Peyer's patch (tissue), 4 donors: ENCODE results near the gene GRAMD4. TPM values are rescaled to one million over a fixed set of nuclear protein-coding genes. Genes with fewer than 3 reads are reported as not detected.
"Not testable (repeated sequence)": the region's sequence is repeated elsewhere in the genome, so short reads cannot be mapped to it uniquely, and the experiment has no call there.

ENCODE experiments used
- DNase-seq, 3 donors: peaks; one replicate each; pipeline ENCODE4 v3.0.0-alpha.2; 2017 to 2019
- H3K27ac ChIP-seq, 4 donors: fragments of 200-600 bp; sonication (generic); one replicate each; pipeline ENCODE4 v1.5.1; 2016 to 2019
- H3K27me3 ChIP-seq, 2 donors: fragments of 200-600 bp; sonication (generic); one replicate each; pipeline ENCODE4 v1.5.1; 2019
- H3K36me3 ChIP-seq, 3 donors: fragments of 200-600 bp; sonication (generic); one replicate each; pipeline ENCODE4 v1.5.1; 2016 to 2019
- H3K4me1 ChIP-seq, 4 donors: fragments of 200-600 bp; sonication (generic); one replicate each; pipeline ENCODE4 v1.5.1; 2016 to 2019
- H3K4me3 ChIP-seq, 4 donors: fragments of 200-600 bp; sonication (generic); 1 replicate in 3 of 4; 2 replicates in 1 of 4; pipeline ENCODE4 v1.5.1; 2016 to 2019; ENCODE audit warnings: mild to moderate bottlenecking in 1 of 4
- H3K9me3 ChIP-seq, 4 donors: fragments of 200-600 bp; sonication (generic); one replicate each; pipeline ENCODE4 v1.5.1; 2016 to 2019; ENCODE audit warnings: mild to moderate bottlenecking in 1 of 4
- POLR2A ChIP-seq, 2 donors: fragments of 450-650 bp; IDR thresholded peaks; one replicate each; pipeline ENCODE4 v1.5.1; 2017; ENCODE audit warnings: antibody characterized with exemption in 2 of 2, mild to moderate bottlenecking in 2 of 2, moderate library complexity in 2 of 2
- total RNA-seq, 4 donors: library from RNA; depleted of rRNA; stranded (reverse); fragments of >200 nt; gene quantifications; one replicate each; pipeline ENCODE4 v1.1.0, GENCODE V29; 2016
- TF ChIP-seq, protein P1 (sequence below), 6 experiments: fragments of 450-650 bp in 4 of 6; fragments of 200-600 bp in 2 of 6; sonication (generic) in 1 of 6; IDR thresholded peaks; one replicate each; pipeline ENCODE4 v1.5.1; 2017 to 2019; ENCODE audit warnings: antibody characterized with exemption in 6 of 6, mild to moderate bottlenecking in 3 of 6, moderate library complexity in 1 of 6

The GRAMD4 gene
- total RNA-seq, 4 donors from 2014 or later: 98.2 to 428 (median 422) TPM

DNA sequence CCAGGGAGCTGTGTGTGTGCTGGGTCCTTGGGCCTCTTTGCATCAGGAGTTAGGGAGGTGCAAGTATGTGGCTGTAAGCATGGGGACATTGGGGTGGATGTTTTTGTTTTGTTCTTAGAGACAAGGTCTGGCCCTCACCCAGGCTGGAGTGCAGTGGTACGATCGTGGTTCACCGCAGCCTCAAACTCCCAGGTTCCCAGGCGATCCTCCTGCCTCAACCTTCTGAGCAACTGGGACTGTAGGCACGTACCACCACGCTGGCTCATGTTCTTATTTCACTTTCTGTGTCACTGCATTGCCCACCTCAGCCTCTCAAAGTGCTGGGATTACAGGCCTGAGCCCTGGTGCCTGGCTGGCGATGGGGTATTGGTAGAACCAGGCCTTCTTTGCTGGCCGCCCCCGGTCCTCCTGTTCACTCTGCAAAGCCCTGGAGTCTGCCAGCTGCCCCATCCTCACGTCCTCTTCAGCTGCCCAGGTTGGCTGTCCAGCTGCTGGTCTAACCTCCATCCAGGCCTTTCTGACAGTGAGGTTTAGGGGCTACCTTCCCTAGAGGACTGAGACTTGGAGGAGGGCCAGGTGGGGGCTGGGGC lies 851 bp upstream of the GRAMD4 start:
- H3K4me3 ChIP-seq: no peak overlapping the region
- H3K27ac ChIP-seq: peak overlapping the region; percentile 27 to 63 (median 42)
- H3K4me1 ChIP-seq: peaks cover 0 to 41% (median 0%) of the 10 kb centered on the region in 4 donors
- H3K9me3 ChIP-seq: no peaks in the 10 kb centered on the region
- TF ChIP-seq, protein P1, sequence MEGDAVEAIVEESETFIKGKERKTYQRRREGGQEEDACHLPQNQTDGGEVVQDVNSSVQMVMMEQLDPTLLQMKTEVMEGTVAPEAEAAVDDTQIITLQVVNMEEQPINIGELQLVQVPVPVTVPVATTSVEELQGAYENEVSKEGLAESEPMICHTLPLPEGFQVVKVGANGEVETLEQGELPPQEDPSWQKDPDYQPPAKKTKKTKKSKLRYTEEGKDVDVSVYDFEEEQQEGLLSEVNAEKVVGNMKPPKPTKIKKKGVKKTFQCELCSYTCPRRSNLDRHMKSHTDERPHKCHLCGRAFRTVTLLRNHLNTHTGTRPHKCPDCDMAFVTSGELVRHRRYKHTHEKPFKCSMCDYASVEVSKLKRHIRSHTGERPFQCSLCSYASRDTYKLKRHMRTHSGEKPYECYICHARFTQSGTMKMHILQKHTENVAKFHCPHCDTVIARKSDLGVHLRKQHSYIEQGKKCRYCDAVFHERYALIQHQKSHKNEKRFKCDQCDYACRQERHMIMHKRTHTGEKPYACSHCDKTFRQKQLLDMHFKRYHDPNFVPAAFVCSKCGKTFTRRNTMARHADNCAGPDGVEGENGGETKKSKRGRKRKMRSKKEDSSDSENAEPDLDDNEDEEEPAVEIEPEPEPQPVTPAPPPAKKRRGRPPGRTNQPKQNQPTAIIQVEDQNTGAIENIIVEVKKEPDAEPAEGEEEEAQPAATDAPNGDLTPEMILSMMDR (IDR thresholded peaks at IDR 0.05): no peak
- no peak for TF ChIP-seq POLR2A (IDR thresholded peaks at IDR 0.05)
- no peak for DNase-seq
- H3K36me3 ChIP-seq: no peaks in the 10 kb centered on the region
- no peaks in the 10 kb centered on the region for H3K27me3 ChIP-seq

DNA sequence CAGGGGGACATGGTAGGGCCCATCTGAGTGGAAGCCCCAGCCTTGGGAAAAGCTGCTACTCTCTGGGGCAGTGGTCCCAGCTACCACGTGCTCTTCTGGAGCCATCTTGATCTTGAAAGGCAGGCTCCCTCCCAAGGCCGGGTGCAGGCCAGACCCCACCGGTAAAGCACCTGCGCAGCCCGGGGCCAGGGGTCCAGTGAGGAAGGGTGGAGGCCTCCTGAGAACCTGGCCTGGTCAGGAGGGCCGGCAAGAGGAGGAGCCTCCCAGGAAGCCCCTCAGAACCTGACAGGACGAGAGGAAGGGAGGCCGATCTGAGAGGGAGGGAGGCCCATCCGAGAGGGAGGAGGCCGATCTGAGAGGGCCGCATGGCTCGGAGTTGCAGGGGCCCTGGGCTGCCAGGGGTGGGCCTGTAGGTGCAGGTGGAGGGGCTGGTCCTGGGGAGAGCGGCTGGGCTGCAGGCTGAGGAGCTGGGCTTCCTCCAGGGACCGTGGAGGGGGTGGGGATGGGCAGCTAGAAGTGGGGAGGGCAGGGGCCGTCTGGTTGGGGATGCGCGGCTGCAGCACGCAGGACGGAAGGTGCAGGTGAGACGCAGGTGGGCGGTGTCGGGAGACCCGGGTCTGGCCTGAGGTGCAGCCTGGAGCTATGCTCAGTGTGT lies 529 bp downstream of the GRAMD4 start:
- no peaks in the 10 kb centered on the region for H3K27me3 ChIP-seq
- H3K9me3 ChIP-seq: no peaks in the 10 kb centered on the region
- no peak overlapping the region for H3K4me3 ChIP-seq
- DNase-seq: no peak
- no peaks in the 10 kb centered on the region for H3K36me3 ChIP-seq
- H3K27ac ChIP-seq: peak overlapping the region in 2 of 4 donors; percentile 54 to 63
- peaks cover 0 to 40% (median 0%) of the 10 kb centered on the region in 4 donors for H3K4me1 ChIP-seq
- TF ChIP-seq, protein P1 (IDR thresholded peaks at IDR 0.05): no peak
- TF ChIP-seq POLR2A (IDR thresholded peaks at IDR 0.05): no peak

DNA sequence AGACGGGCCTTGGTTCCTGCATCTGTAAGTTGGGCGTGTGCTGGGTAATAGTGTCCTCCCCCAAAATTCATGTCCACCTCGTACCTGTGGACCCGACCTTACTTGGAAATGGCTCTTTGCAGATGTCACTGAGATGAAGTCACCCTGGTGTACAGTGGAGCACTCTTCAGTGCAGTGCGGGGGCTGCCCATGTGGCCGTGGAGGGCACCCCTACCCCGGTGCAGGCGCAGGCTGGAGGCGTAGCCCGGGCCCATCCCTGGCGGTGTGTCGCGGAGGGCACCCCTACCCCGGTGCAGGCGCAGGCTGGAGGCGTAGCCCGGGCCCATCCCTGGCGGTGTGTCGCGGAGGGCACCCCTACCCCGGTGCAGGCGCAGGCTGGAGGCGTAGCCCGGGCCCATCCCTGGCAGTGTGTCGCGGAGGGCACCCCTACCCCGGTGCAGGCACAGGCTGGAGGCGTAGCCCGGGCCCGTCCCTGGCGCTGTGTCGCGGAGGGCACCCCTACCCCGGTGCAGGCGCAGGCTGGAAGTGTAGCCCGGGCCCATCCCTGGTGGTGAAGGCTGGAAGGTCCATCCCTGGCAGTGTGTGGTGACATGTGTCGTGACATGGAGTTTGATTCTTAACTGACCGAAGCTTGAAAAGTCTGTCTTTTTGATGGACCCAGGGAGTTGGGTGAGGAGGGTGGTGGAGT lies 1.2 kb downstream of the GRAMD4 start:
- not testable (repeated sequence) for DNase-seq, H3K9me3 ChIP-seq, H3K4me3 ChIP-seq, H3K36me3 ChIP-seq, H3K27me3 ChIP-seq
- peaks cover 0 to 40% (median 0%) of the 10 kb centered on the region in 4 donors for H3K4me1 ChIP-seq
- H3K27ac ChIP-seq: peak overlapping the region in 2 of 4 donors; percentile 22 to 35

DNA sequence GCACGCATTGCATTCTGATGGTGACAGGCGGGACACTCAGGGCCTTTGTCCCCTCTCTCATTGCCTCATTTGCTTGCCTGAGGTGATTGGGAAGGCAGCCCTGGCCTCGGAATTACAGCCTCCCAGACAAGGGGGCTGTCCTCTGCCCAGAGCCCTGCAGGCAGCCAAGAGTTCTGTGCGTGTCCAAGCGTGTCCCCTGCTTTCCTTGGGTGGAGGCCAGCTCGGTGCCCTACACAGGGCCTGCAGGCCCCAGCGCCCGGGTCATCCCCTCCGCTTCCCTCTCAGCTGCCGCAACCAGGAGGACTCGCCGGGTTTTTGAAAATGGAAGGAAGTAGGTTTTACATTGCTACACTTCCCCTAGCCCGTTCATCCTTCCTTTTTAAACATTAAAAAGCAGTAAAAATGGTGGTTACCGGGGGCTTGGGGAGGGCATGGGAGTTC lies 1.9 kb downstream of the GRAMD4 start:
- H3K4me3 ChIP-seq: no peak overlapping the region
- H3K27ac ChIP-seq: peak overlapping the region in 2 of 4 donors; percentile 22 to 35
- no peak for DNase-seq
- peaks cover 0 to 38% (median 0%) of the 10 kb centered on the region in 4 donors for H3K4me1 ChIP-seq
- no peaks in the 10 kb centered on the region for H3K27me3 ChIP-seq
- TF ChIP-seq, protein P1 (IDR thresholded peaks at IDR 0.05): no peak
- TF ChIP-seq POLR2A (IDR thresholded peaks at IDR 0.05): no peak
- H3K36me3 ChIP-seq: peaks cover 0 to 6% (median 0%) of the 10 kb centered on the region in 3 donors
- no peaks in the 10 kb centered on the region for H3K9me3 ChIP-seq

DNA sequence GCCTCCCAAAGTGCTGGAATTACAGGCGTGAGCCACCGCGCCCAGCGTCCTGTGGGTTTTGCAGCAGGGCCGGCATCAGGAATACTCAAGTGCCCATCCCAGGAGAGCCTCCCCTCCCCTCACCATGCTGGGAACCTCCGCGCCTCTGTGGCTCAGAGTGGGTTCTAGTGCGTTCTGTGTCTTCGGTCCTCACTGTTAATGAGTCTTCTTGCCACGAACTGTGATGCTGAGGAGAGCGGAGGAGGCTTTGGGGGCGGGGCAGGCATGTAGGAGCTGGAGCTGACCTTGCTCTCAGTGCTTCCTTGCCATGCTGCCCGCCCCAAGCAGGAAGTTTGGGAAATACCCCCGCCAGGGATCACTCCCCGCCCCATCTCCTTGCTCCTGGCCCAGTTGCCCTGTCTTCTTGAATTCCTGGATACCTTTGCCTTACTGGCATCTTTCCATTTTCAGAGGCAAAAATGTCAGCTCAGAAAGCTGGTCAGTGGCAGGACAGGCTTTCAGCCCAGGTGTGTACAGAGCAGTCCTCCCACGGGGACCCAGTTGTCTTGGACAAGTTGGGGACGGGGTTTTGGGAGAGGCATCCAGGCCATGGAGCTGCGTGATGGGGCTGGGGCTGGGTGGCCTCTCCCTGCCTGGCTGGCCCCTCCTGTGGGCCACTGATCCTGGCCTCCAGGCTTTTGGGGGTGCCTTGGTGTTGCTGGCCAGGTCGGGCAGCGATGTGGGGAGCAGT lies 5.1 kb downstream of the GRAMD4 start:
- Histone ChIP-seq H3K4me3 (no peak overlapping the region), H3K4me1 (peaks cover 0 to 9% (median 0%) of the 10 kb centered on the region in 4 donors), H3K27me3 (no peaks in the 10 kb centered on the region), H3K9me3 (no peaks in the 10 kb centered on the region), H3K27ac (no peak overlapping the region), H3K36me3 (peaks cover 0 to 21% (median 0%) of the 10 kb centered on the region in 3 donors)
- TF ChIP-seq, protein P1 (IDR thresholded peaks at IDR 0.05): no peak
- TF ChIP-seq POLR2A (IDR thresholded peaks at IDR 0.05): no peak
- no peak for DNase-seq
